NCI-H446 (cell line): ENCODE measurements around the gene TSR1.
A peak's percentile ranks its signal among the peaks of the same experiment; 100 is the strongest.

Source experiments
- DNase-seq, 2 experiments: peaks; one replicate each; lab custom pipeline; 2025; lab: John Stamatoyannopoulos, UW

The TSR1 gene

DNA sequence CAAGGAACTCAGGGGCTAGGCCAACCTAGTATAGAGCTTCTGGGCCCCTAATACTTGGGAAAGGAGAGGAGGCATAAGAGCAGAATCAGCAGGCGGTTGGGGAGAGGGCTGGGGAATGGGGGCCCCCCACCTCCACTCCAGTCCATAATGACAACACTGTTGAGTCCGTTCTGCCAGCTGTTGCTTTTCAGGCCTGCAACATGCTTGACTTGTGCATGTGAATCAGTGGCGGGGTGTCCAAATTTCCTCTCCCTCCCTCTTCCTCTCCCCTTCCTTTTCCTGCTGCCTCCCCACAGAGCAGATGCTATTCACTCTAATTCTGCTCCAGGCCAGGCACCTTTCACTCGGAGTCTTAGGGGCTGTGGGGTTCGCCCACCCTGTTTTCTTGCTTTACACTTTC, 32.8 kb upstream of the TSR1 start:
- DNase-seq = no peak

DNA sequence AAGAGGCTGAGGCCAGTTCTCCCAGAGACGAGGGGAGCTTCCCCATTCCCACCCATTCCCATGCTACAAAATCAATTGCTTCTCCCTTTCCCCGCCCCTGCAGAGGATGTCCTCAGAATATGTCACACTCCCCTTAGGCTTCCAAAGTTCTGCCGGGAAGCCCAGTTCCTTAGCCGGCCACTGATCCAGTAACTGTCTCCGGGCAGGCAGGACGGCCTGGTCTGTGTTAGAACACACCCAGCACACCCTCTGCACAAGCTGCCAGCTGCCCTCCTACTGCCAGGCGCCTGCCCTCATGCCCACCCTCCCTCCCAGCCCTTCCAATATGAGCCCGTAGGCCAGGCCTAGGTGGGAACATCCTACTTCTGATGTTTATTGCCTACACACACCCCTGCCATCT, 32.1 kb upstream of the TSR1 start:
- DNase-seq = no peak

DNA sequence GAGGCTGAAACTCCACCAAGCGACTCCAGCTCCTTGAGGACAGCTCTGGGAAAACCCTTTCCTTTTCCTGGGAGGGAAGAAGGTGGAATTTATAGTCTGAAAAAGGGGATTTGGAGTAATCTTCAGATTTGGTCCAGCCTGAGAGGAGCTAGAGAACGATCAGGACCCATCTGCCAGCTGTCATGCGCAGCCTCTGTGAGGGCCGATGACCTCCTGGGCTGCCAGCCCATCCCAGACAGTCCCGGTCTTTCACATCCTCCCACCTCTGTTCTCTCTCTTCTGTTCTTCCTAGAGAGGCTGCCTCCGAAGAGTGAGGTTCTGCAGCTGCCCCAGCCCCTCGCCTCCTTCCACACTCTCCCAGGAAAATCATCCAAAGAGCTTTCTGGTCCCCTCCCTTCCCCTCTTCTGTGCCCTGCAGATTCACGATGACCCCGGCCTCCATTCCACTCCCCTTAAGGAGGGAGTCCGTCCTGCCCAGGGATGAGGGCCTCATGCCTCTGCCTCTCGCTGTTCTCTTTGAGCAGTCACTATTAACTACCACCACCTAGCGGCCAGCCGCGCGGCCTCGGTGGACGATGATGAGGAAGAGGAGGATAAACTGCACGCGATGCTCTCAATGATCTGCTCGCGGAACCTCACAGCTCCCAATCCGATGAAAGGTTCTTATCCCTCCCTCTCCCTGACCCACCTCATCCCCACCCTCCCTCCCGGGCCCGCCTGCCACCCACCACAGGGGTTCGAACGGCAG, 30.7 kb upstream of the TSR1 start:
- DNase-seq = no peak

DNA sequence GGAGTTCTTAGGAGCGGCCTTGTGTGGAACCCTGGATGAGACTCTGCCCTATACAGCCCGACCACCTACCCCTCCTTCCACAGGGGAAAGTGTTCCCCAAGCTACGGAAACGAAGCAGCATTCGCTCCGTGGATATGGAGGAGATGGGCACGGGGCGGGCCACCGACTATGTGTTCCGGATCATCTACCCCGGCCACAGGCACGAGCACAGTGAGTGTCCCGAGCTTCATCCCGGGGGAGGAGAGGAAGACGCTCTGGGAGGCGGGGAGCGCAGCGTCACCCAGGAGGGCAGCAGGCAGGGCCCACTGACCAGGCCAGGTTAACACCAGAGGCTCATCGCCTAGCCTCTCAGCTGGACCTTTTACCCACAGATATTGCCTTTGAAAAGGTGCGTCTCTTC, 28.9 kb upstream of the TSR1 start:
- no peak for DNase-seq

DNA sequence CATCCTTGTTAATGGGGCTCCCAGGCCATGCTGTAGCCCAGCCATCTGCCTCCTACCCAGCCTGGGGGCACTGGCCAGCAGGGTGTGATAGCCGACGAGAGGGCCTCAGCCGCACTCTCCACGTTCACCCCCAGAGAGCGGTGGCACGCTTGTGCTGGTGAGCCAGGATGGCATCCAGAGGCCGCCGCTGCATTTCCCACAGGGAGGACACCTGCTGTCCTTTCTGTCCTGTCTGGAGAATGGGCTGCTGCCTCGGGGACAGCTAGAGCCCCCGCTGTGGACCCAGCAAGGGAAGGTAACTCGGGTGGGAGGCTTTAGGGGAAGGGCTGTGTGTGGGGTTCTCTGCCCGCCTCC, 28.5 kb upstream of the TSR1 start:
- no peak for DNase-seq

DNA sequence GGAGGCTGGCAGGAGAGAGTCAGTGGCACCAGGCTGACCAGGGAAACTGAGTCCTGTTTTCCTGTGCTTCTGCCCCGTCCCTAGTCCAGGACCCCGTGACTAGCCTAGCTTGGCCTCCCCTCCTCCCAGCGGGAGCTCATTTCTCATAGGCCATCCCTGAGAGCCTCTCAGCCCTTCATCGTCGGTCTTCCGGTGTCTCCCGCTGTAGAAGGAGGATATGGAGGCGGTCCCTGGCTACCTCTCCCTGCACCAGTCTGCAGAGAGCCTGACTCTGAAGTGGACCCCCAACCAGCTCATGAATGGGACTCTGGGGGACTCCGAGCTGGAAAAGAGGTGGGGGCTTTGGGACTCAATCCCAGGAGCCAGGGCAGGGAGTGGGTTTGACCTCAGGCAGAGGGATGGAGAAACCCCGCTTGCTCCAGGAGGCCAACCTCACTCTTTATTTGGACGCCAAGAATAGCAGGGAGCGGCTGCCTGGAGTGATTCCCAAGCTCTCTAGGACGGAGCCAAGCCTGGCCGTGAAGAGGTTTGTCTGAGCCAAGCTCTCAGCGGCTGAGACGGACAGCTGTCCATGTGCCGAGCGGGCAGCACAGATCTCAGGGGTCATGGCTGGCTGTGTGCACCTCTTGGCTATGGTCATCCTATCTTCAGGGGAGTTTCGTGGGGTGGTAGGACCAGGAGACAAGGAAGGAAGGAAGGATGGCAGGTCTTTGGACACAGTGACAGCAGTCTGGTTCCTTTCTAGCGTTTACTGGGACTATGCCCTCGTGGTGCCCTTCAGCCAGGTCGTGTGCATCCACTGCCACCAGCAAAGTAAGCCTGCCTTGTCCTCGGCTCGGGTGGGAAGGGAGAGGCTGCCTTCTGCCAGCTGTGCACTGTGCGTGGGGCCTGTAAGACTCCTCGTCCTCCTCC, 27.9 kb upstream of the TSR1 start:
- DNase-seq = peak in 1 of 2 experiments; percentile 48

DNA sequence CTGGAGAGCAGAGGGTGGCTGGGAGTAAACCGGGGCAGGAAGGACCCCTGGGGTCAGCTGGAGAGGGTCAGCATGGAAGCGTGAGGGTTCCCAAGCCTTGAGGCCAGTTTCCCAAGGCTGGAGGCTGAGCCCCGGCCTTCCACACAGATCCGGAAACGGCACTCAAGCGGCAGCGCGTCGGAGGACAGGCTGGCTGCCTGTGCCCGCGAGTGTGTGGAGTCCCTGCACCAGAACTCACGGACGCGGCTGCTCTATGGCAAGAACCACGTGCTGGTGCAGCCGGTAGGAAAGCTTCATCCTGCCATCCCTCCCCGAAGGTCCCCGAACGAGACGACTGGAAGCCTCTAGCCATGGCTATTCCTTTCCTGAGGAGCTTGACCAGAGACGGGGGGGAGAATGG, 27.1 kb upstream of the TSR1 start:
- DNase-seq = no peak

DNA sequence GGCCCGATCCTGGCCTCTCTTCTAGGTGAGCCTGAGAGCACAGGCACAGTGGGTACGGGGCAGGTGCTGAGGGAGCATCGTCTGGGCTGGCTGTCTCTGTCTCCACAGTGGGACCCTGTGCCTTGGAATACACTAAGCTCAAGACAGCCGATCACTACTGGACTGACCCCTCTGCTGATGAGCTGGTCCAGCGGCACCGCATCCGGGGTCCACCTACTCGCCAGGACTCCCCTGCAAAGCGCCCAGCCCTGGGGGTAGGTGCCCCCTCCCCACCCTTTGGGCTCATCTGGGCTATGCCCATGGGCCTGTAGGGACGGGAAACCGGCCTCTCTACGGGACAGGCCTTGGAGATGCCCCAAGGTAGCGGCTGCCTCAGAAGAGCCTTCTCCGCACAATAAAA, 26.6 kb upstream of the TSR1 start:
- DNase-seq = no peak

DNA sequence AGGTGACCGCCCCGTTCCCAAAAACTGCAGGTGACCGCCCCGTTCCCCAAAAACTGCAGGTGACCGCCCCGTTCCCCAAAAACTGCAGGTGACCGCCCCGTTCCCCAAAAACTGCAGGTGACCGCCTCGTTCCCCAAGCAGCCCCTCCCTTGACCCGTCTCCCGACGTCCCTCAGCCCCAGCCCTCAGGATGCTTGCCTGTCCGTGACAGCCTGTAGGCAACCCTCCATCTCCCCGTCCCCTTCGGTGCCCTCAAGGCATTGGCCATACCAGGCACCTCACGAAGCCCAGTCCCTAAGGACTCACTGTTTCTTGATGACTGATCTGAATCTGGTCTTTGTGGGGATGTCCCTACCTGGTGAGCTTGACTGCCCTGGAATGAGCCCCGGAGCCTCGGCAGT, 26.2 kb upstream of the TSR1 start:
- no peak for DNase-seq

DNA sequence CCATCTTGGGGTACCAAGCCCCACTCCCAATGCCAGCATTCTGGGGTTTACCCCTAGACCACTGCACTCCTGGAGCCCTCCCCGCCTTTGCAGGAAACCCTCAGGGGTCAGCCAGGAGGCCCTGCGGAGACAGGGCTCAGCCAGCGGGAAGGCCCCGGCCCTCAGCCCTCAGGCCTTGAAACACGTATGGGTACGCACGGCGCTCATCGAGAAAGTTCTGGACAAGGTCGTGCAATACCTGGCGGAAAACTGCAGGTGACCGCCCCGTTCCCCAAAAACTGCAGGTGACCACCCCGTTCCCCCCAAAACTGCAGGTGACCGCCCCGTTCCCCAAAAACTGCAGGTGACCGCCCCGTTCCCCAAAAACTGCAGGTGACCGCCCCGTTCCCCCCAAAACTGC, 25.8 kb upstream of the TSR1 start:
- DNase-seq = no peak

DNA sequence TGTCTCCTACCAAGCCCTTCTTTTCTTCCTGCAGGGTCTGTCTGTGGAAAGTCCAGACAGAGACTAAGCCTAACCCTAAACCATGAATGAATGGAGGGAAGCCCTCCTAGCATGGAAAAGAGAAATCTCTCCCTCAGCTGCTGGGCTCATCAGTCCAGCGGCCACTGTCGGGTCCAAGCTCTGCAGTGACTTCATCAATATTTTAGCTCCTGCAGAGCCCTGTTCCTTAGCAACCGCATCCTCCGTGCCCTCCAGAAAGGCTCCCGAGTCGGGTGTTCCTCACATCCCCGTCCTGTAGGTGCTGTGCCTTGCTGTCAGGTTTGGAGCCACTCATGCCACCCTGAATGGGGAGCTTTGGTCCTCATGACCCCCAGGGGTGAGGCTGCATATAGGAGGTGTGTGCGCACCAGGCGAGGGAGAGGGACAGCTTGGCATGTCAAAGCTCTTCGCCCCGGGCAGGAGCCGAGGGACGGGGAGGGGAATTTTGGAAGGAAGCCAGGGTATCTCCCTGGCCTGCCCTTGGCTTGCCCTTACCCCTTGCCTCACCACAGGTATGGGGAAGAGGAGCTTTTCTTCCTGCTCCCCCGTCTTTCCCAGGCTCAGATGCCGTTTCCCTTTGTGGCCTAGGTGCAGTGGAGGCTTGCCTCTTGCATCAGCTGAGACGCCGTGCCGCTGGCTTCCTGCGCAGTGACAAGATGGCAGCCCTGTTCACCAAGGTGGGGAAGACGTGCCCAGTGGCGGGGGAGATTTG, 24.9 kb upstream of the TSR1 start:
- no peak for DNase-seq

DNA sequence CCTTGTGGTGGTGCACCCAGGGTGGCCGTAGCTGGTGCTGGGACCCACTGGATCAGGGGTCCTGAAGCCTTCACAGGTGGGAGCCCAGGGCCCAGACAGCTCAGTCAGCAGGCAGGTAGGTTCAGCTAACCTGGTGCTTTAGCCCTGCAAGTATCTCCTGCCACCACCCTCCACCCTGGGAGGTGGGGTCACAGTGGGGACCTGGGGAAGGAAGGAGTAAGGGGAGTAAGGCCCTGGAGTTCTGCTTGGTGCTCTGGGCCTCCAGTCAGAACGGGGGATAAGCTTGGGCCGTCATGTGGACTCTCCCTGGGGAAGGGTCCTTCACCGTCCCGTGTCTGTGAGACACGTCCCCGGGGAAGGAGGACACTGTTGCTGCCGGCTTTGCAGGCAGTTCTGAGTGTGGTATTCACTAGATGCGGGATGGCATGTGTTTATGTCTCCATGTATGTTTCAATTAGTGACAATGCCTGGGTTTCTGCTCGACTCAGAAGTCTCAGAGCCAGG, 21.7 kb upstream of the TSR1 start:
- no peak for DNase-seq

DNA sequence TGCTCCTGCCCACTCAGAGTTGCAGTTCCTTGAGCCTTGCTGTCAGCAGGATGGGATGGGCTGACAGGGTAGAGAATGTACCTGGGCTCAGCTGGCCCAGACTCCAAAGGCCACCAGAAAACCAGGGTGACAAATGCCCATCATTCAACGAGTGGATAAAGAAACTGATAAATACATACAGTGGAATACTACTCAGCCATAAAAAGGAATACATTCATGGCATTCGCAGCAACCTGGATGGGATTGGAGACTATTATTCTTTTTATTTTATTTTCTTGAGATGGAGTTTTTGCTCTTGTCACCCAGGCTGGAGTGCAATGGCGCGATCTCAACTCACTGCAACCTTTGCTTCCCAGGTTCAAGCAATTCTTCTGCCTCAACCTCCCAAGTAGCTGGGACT, 21.0 kb upstream of the TSR1 start:
- no peak for DNase-seq

DNA sequence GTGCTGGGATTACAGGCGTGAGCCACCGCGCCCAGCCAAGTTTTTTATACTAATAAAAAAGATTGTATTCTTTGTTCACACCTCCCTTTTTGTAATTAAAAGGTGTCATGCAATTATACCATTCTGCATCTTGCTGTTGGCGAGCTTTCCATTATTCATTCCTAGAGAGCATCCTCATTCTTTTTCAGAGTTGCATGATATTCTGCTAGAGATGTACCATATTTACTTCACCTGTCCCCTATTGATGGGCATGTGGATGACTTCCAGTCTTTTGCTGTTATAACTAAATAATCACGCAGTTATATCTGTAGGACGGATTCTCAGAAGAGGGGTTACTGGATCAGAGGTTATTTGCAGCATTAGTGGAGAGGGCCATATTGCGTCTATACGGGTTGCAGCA, 18.1 kb upstream of the TSR1 start:
- DNase-seq = no peak

DNA sequence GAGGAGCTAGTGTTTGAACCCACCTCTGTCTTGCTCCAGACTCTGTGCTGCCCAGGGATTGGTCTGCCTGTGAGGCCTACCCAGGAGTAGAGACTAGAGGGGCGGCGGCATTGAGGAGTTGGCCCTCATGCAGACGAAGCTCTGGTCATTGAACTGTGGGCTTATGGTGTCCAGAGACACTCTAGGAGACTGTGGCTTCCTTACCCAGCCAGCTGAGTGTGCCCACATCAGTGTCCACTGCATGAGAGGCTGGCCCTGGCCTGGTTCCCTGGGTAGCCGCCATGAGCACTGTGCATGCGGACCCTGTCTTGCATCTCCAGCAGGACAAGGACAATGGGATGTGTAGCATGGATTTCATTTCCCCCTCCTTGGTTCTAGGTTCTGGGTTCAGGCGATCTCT, 15.0 kb upstream of the TSR1 start:
- DNase-seq = no peak

DNA sequence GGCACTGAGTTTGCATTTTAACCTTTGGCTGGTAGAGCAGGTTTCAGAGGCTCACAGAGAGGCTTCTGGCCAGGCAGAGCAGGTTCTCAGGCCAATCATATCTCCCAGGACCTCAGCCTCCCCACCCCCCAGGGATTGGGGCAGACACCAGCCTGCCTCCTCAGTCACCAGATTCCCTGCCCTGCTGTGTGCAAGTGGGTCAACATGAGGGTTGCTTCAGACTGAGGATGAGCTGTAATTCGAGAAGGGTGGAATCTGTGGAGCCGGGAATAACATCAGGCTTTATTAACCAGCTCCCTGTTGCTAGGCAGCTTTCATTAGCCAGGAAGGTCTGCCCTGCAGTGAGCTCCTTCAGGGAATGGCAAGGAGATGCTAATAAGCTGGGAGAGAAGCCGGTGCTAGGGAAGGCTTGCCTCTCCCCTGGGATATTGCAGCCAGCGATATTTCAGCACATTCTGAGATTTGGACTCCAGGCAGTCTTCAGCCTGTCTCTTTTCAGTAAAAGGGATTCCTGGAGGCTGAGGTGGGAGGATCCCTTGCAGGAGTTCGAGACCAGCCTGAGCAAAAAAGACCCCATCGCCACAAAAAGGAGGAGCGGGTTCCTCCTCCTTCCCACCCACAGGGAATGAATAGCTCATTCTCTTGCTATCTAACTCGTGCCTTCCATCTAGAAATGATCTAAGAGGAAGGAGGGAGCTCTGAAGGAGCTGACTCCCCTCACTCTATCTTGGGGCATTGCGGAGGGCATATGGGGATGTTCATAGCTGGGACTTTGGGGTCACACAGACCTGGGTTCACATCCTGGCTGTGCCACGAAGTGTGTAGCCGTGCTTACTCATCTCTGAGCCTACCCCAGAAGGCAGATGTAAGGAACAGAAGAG, 11.8 kb upstream of the TSR1 start:
- peak; percentile 46 to 77 for DNase-seq

DNA sequence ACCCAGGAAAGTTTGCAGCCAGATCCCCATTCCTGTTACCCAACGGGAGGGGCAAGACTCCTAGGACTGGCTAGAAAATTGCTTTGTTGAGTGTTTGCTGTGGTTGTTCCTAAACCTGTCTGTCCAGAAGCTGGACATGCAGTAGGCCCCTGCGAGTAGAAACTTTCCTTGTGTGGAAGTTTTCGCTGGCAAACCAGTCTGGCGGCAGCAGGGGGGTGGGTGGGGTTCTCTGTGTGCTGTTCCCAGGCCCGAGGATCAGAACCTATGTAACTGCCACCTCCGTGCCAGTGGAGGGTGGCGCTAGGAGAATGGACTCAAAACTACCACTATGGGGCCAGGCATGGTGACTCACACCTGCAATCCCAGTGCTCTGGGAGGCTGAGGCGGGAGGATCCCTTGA, 10.2 kb upstream of the TSR1 start:
- DNase-seq = no peak

DNA sequence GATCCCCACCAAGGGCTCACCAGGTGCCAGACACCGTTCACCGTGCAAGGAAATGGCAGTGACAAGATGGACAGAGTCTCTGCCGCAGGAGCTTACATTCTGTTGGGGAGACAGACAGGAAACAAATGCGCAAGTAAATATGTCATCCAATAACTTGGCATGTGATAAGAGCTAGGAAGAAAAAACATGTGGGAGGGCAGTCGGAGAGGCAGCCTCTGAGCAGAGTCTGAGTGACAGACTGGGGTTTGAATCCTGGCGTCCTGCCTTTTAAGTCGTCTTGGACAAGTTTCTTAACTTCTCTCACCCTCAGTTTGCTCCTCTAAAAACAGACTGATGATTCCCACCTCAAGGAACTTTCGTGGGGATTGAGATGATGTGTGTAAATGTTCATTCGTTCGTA, 8.3 kb upstream of the TSR1 start:
- DNase-seq = no peak

DNA sequence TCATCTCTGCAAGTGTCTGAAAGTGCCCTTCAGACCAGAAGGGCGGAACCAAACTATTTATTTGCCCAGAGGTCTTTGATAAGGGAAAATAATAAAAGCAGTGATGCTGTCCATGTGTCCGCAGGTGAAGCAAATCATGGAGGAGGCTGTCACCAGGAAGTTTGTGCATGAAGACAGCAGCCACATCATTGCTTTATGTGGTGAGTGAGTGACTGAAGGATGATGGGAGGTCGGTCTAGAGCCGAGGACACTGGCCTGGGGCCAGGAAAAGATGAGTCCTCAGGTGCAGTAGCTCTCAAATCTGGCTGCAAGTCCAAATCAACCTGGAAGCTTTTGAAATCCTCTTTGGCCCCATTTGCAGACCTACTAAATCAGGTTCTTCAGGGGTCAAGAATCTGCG, 7.2 kb upstream of the TSR1 start:
- DNase-seq = no peak

DNA sequence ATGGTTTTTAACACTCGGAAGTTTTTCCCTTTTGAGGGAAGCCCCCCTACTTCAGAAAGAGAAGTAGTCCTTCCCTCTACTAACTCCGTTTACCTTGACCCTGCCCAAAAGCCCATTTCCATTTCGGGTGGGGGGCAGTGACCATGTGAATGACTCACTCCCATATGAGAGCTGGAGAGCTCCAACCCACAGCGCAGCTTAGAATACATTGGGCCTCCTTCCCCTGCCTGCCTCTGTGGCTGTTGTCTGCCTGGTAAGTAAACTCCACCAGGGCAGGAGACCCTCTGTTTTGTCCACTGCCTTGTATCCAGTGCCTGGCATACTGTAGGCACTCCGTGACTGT, 2.0 kb upstream of the TSR1 start:
- no peak for DNase-seq

DNA sequence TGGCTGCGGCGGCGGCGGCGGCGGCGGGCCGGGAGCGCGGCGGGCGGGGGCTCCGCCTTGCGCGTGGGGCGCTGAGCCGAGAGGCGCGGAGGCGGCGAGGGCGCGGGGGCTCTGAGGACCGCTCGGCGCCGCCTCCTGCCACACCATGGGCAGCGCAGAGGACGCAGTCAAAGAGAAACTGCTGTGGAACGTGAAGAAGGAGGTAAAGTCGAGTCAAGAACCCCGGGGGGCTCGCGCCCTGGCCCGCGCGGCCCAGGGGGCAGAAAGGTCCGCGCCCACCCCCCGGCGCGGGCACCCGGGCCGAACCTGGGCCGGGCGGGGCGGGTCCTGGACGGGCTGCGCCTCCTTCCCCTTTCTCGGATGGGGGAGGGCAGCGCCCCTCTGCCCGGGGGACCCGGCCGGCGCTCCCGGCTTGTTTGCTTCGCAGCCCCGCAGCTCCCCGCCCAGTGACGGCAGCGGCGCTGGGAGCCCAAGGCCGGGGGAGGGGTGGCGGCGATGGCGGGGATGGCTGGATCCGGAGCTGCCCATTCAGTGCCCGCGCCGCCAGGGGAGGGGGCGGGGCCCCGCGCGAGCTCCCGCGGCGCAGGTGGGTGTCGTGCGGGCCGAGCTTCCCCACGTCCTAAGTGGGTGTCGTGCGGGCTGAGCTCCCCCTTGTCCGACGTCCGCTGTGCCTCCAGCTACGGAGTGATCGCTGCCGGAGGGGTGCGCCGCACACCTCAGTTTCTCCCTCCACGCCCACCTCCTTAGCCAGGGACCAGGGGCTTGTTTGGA, 1.5 kb upstream of the TSR1 start:
- DNase-seq = peak in 1 of 2 experiments; percentile 35
